ENCODE results near the gene SETDB2. TPM values are rescaled to one million over a fixed set of nuclear protein-coding genes. Genes with fewer than 3 reads are reported as not detected.

The SETDB2 gene
- total and polyA plus RNA-seq, 10 of the 15 experiments (the other 5 are each of a cell fraction or from before 2014, with no cell fraction given): 1.2 to 10.0 (median 7.4) TPM

DNA sequence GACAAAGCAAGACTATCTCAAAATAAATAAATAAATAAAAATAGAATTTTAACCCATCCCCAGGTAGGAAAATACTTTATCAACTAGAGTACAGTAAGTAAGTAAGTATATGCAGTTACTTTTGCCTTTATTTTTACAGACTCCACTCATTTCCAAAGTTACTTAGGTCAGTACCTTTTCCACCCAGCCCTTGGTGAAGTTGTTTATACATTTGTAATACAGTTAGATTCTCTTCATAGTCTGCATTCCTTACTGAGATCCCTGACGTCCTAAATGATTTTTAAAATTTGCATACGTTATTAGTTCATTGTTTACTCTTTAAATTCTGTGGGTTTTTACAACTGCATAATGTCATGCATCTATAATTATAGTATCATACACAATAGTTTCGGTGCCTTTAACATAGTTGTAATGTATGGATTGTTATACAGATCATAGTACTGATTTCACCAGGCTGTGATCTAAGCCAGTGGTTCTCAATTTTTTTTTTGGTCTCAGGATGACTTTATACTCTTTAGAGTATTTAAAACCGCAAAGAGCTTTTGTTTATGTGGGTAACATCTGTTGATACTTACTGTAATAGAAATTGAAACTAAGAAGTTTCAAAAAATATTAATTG lies 10.4 kb downstream of the SETDB2 start (continued):
- TF ChIP-seq, protein P1, sequence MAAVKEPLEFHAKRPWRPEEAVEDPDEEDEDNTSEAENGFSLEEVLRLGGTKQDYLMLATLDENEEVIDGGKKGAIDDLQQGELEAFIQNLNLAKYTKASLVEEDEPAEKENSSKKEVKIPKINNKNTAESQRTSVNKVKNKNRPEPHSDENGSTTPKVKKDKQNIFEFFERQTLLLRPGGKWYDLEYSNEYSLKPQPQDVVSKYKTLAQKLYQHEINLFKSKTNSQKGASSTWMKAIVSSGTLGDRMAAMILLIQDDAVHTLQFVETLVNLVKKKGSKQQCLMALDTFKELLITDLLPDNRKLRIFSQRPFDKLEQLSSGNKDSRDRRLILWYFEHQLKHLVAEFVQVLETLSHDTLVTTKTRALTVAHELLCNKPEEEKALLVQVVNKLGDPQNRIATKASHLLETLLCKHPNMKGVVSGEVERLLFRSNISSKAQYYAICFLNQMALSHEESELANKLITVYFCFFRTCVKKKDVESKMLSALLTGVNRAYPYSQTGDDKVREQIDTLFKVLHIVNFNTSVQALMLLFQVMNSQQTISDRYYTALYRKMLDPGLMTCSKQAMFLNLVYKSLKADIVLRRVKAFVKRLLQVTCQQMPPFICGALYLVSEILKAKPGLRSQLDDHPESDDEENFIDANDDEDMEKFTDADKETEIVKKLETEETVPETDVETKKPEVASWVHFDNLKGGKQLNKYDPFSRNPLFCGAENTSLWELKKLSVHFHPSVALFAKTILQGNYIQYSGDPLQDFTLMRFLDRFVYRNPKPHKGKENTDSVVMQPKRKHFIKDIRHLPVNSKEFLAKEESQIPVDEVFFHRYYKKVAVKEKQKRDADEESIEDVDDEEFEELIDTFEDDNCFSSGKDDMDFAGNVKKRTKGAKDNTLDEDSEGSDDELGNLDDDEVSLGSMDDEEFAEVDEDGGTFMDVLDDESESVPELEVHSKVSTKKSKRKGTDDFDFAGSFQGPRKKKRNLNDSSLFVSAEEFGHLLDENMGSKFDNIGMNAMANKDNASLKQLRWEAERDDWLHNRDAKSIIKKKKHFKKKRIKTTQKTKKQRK (IDR thresholded peaks at IDR 0.05; ENCODE audit: low read depth, low read length): no peak
- TF ChIP-seq ZNF622 (IDR thresholded peaks at IDR 0.05) (no peak), ZZZ3 (IDR thresholded peaks at IDR 0.05; ENCODE audit: control insufficient read depth, insufficient read length, low read depth) (no peak), CHD2 (IDR thresholded peaks at IDR 0.05; ENCODE audit: borderline replicate concordance, low read depth, low read length) (no peak), CHD4 (IDR thresholded peaks at IDR 0.05) (no peak), CREB1 (IDR thresholded peaks at IDR 0.05; ENCODE audit: low read depth) (peak; percentile 78), CBX5 (IDR thresholded peaks at IDR 0.05; ENCODE audit: low read depth) (no peak), RAD51 (IDR thresholded peaks at IDR 0.05) (no peak), MEF2B (IDR thresholded peaks at IDR 0.05; ENCODE audit: partially characterized antibody, poor library complexity, severe bottlenecking) (peak; percentile 83), IKZF2 (IDR thresholded peaks at IDR 0.05) (peak; percentile 46 to 55; a peak in 3 of 4 replicates), SRF (IDR thresholded peaks at IDR 0.05; ENCODE audit: low read depth in 2 of 2, low read length in 2 of 2) (no peak), ZBTB33 (IDR thresholded peaks at IDR 0.05) (no peak), RAD21 (IDR thresholded peaks at IDR 0.05; ENCODE audit: insufficient read depth, low read depth, low read length) (no peak)
- TF ChIP-seq, protein P2, sequence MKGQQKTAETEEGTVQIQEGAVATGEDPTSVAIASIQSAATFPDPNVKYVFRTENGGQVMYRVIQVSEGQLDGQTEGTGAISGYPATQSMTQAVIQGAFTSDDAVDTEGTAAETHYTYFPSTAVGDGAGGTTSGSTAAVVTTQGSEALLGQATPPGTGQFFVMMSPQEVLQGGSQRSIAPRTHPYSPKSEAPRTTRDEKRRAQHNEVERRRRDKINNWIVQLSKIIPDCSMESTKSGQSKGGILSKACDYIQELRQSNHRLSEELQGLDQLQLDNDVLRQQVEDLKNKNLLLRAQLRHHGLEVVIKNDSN (IDR thresholded peaks at IDR 0.05; ENCODE audit: borderline replicate concordance, extremely low read length, insufficient read depth, low read depth, low read length): no peak
- TF ChIP-seq, protein P3, sequence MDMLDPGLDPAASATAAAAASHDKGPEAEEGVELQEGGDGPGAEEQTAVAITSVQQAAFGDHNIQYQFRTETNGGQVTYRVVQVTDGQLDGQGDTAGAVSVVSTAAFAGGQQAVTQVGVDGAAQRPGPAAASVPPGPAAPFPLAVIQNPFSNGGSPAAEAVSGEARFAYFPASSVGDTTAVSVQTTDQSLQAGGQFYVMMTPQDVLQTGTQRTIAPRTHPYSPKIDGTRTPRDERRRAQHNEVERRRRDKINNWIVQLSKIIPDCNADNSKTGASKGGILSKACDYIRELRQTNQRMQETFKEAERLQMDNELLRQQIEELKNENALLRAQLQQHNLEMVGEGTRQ (IDR thresholded peaks at IDR 0.05; ENCODE audit: borderline replicate concordance, low read depth, low read length): no peak
- TF ChIP-seq, protein P4, sequence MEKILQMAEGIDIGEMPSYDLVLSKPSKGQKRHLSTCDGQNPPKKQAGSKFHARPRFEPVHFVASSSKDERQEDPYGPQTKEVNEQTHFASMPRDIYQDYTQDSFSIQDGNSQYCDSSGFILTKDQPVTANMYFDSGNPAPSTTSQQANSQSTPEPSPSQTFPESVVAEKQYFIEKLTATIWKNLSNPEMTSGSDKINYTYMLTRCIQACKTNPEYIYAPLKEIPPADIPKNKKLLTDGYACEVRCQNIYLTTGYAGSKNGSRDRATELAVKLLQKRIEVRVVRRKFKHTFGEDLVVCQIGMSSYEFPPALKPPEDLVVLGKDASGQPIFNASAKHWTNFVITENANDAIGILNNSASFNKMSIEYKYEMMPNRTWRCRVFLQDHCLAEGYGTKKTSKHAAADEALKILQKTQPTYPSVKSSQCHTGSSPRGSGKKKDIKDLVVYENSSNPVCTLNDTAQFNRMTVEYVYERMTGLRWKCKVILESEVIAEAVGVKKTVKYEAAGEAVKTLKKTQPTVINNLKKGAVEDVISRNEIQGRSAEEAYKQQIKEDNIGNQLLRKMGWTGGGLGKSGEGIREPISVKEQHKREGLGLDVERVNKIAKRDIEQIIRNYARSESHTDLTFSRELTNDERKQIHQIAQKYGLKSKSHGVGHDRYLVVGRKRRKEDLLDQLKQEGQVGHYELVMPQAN (conservative IDR thresholded peaks at IDR 0.05): no peak

All from GM12878 (cell line).